Neural cell (in vitro differentiated cells): ENCODE measurements around the gene TFCP2L1. TPM values are rescaled to one million over a fixed set of nuclear protein-coding genes. Genes with fewer than 3 reads are reported as not detected.

ENCODE experiments used
- H2AFZ ChIP-seq: fragments of 200-600, 300-800 bp; sonication (generic), shearing (Covaris generic); 2 replicates; pipeline ENCODE4 v1.6.0; 2014; ENCODE audit warnings: low read depth, mild to moderate bottlenecking, antibody characterized with exemption, low read length, moderate library complexity
- H3F3A ChIP-seq: fragments of 200-600 bp; shearing (Covaris generic); 2 replicates; pipeline ENCODE4 v1.6.1; 2016; ENCODE audit warnings: mild to moderate bottlenecking, moderate library complexity, mixed read lengths, antibody characterized with exemption, low read length; ENCODE audit not compliant: insufficient read depth, poor library complexity, severe bottlenecking
- H3K27ac ChIP-seq: fragments of 200-600, 300-800 bp; sonication (generic), shearing (Covaris generic); 2 replicates; pipeline ENCODE4 v1.5.1; 2014; ENCODE audit warnings: mild to moderate bottlenecking, low read length, moderate library complexity
- H3K27me3 ChIP-seq: fragments of 300-800, 200-600 bp; sonication (generic), shearing (Covaris generic); 2 replicates; pipeline ENCODE4 v1.6.0; 2014; ENCODE audit warnings: mild to moderate bottlenecking, low read depth, low read length, moderate library complexity; ENCODE audit not compliant: insufficient read depth
- H3K36me3 ChIP-seq: fragments of 300-800, 200-600 bp; sonication (generic), shearing (Covaris generic); 2 replicates; pipeline ENCODE4 v1.5.1; 2014; ENCODE audit warnings: mild to moderate bottlenecking, antibody characterized with exemption, low read length, moderate library complexity; ENCODE audit not compliant: insufficient read depth
- H3K4me2 ChIP-seq: fragments of 300-800, 200-600 bp; sonication (generic), shearing (Covaris generic); 2 replicates; pipeline ENCODE4 v1.6.0; 2014; ENCODE audit warnings: mild to moderate bottlenecking, low read length
- H3K4me3 ChIP-seq: fragments of 300-800, 200-600 bp; sonication (generic), shearing (Covaris generic); 2 replicates; pipeline ENCODE4 v1.5.1; 2014; ENCODE audit warnings: mild to moderate bottlenecking, low read length, moderate library complexity
- H3K79me2 ChIP-seq: fragments of 200-600 bp; shearing (Covaris generic); replicated peaks from 2 replicates; pipeline ENCODE4 v1.6.0; 2014; ENCODE audit warnings: mild to moderate bottlenecking, low read length, moderate library complexity; ENCODE audit not compliant: insufficient read depth
- H3K9ac ChIP-seq: fragments of 300-800, 200-600 bp; sonication (generic), shearing (Covaris generic); 2 replicates; pipeline ENCODE4 v1.6.1; 2016; ENCODE audit warnings: mild to moderate bottlenecking, low read length, mixed read lengths
- H3K9me2 ChIP-seq: fragments of 200-600 bp; shearing (Covaris generic); 2 replicates; pipeline ENCODE4 v1.6.1; 2016; ENCODE audit warnings: mild to moderate bottlenecking, low read length, mixed read lengths; ENCODE audit not compliant: insufficient read depth
- H3K9me3 ChIP-seq: fragments of 200-600, 300-800 bp; sonication (generic), shearing (Covaris generic); 2 replicates; pipeline ENCODE4 v1.6.1; 2016; ENCODE audit warnings: mild to moderate bottlenecking, mixed run types, low read length, moderate library complexity, mixed read lengths
- H4K20me1 ChIP-seq: fragments of 200-600 bp; shearing (Covaris generic); 2 replicates; pipeline ENCODE4 v1.6.1; 2016; ENCODE audit warnings: mild to moderate bottlenecking, mixed run types; ENCODE audit not compliant: insufficient read depth
- CTCF ChIP-seq: fragments of 450-650 bp; IDR thresholded peaks from 2 replicates; pipeline ENCODE4 v1.5.1; 2014; ENCODE audit warnings: antibody characterized with exemption, mild to moderate bottlenecking, moderate library complexity; ENCODE audit not compliant: poor library complexity, severe bottlenecking
- EP300 ChIP-seq: fragments of 450-650 bp; conservative IDR thresholded peaks from 2 replicates; pipeline ENCODE4 v1.6.1; 2014; ENCODE audit warnings: antibody characterized with exemption, mild to moderate bottlenecking, moderate library complexity; ENCODE audit not compliant: poor library complexity, severe bottlenecking
- EZH2 ChIP-seq: fragments of 200-600, 300-800 bp; shearing (Covaris generic), sonication (generic); IDR thresholded peaks from 2 replicates; pipeline ENCODE4 v1.6.1; 2014; ENCODE audit warnings: antibody characterized with exemption, low read length, borderline replicate concordance, mild to moderate bottlenecking; ENCODE audit not compliant: insufficient read depth, poor library complexity, severe bottlenecking
- MXI1 ChIP-seq: fragments of 450-650 bp; conservative IDR thresholded peaks from 2 replicates; pipeline ENCODE4 v1.6.1; 2014; ENCODE audit warnings: antibody characterized with exemption, mild to moderate bottlenecking; ENCODE audit not compliant: poor library complexity, severe bottlenecking
- POLR2AphosphoS5 ChIP-seq: IDR thresholded peaks from 2 replicates; pipeline ENCODE4 v1.6.1; 2012
- RAD21 ChIP-seq: fragments of 450-650 bp; conservative IDR thresholded peaks from 2 replicates; pipeline ENCODE4 v1.6.1; 2014; ENCODE audit warnings: antibody characterized with exemption, mild to moderate bottlenecking, moderate library complexity
- REST ChIP-seq: IDR thresholded peaks from 2 replicates; pipeline ENCODE4 v1.6.1; 2012; ENCODE audit warnings: borderline replicate concordance
- SMC3 ChIP-seq: fragments of 450-650 bp; conservative IDR thresholded peaks from 2 replicates; pipeline ENCODE4 v1.6.1; 2014; ENCODE audit warnings: antibody characterized with exemption, mild to moderate bottlenecking, moderate library complexity; ENCODE audit not compliant: poor library complexity
- TAF1 ChIP-seq: IDR thresholded peaks from 2 replicates; pipeline ENCODE4 v1.6.1; 2012; ENCODE audit warnings: low read depth
- polyA plus RNA-seq: library from polyadenylated mRNA; depleted of rRNA; stranded (reverse); fragments of >200 nt; gene quantifications from 2 replicates; pipeline ENCODE4 v1.2.3, GENCODE V29; 2014

The TFCP2L1 gene
- polyA plus RNA-seq, 1 donor from 2014 or later, result 0.04 TPM

GRCh38 chr2:121196849-121197155 is 88.2 kb downstream of the TFCP2L1 start:
- H3K27me3 ChIP-seq, result no peaks in the 10 kb centered on the region
- H3K4me3 ChIP-seq, result no peak overlapping the region
- H3K79me2 ChIP-seq, result no peaks in the 10 kb centered on the region
- no peaks in the 10 kb centered on the region for H3K9me3 ChIP-seq
- H3K9ac ChIP-seq, result no peak overlapping the region
- no peak for TF ChIP-seq EZH2
- TF ChIP-seq MXI1, result no peak
- no peak for TF ChIP-seq POLR2AphosphoS5
- TF ChIP-seq REST, result no peak
- TF ChIP-seq EP300, result no peak
- TF ChIP-seq SMC3, result no peak
- no peak for TF ChIP-seq CTCF
- TF ChIP-seq TAF1, result no peak
- no peak for TF ChIP-seq RAD21
- H3F3A ChIP-seq, result no peaks in the 10 kb centered on the region
- no peaks in the 10 kb centered on the region for H3K36me3 ChIP-seq
- H3K9me2 ChIP-seq, result no peaks in the 10 kb centered on the region
- H2AFZ ChIP-seq, result no peak overlapping the region
- no peaks in the 10 kb centered on the region for H4K20me1 ChIP-seq
- H3K4me2 ChIP-seq, result no peak overlapping the region
- no peak overlapping the region for H3K27ac ChIP-seq

DNA sequence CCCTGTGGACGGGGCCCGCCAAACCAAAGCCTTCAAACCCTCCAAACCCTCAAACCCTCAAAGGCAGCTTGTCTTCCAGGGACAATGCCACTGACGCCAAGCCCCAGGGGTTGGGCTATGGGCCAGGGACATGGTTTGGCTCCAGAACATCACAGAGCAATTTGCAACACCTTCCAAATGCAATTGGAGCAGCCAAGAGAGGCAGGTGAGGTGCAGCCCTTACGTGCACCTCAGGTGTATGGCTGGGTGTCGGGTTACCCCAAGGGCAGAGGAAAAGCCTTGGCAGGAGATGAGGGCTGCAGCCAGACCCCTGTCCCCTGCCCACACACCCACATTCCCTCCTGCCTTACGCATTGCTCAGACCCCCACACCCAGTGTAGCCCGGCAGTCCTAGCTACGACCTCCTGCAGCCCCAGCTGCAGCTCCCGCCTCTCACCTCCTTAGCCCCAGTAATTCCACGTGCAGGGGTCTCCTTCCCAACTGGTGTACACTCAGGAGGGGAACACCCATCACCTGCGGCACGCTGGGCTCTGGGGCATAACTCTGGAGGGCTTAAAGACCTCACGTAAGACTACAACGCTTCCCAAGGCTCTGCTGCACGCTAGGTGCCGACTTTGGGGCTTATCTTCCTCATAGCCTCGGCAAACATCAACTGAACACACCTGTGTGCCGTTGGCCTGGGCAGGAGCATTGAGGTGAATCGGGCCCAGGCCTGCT is 88.7 kb downstream of the TFCP2L1 start:
- Histone ChIP-seq H3F3A (no peaks in the 10 kb centered on the region), H3K9me2 (no peaks in the 10 kb centered on the region), H2AFZ (no peak overlapping the region), H3K27ac (no peak overlapping the region), H3K9me3 (no peaks in the 10 kb centered on the region), H3K4me3 (no peak overlapping the region), H3K9ac (no peak overlapping the region), H3K79me2 (no peaks in the 10 kb centered on the region), H3K27me3 (no peaks in the 10 kb centered on the region), H3K4me2 (no peak overlapping the region), H4K20me1 (no peaks in the 10 kb centered on the region), H3K36me3 (no peaks in the 10 kb centered on the region)
- TF ChIP-seq CTCF, result no peak
- TF ChIP-seq RAD21, result no peak
- TF ChIP-seq EP300, result no peak
- no peak for TF ChIP-seq POLR2AphosphoS5
- TF ChIP-seq TAF1, result no peak
- no peak for TF ChIP-seq SMC3
- no peak for TF ChIP-seq REST
- TF ChIP-seq EZH2, result no peak
- no peak for TF ChIP-seq MXI1
